ENCODE measurements around the gene MTCP1.

MTCP1 gene

GRCh38 chrX:155112171-155112570, 41.2 kb upstream of the MTCP1 start:
- H3K27me3 ChIP-seq (ENCODE audit: control insufficient read depth, low read length): no peaks in the 10 kb centered on the region
- TF ChIP-seq CTCF (IDR thresholded peaks at IDR 0.05; ENCODE audit: low read depth, low read length, poor library complexity, severe bottlenecking) (no peak), EZH2phosphoT487 (IDR thresholded peaks at IDR 0.05; ENCODE audit: borderline replicate concordance, low read length) (no peak)
- no peaks in the 10 kb centered on the region for H3F3A ChIP-seq (ENCODE audit: control insufficient read depth, insufficient read depth)
- no peaks in the 10 kb centered on the region for H3K9me2 ChIP-seq (replicated peaks; ENCODE audit: control insufficient read depth, low read length)
- H3K4me2 ChIP-seq (ENCODE audit: low read length): no peak overlapping the region
- no peaks in the 10 kb centered on the region for H4K20me1 ChIP-seq (ENCODE audit: control insufficient read depth, insufficient read depth, low read depth, low read length)
- no peaks in the 10 kb centered on the region for H3K79me2 ChIP-seq (ENCODE audit: control insufficient read depth, low read length)
- no peak overlapping the region for H3K4me3 ChIP-seq (ENCODE audit: low read length)
- peaks cover 22% of the 10 kb centered on the region for H3K36me3 ChIP-seq (ENCODE audit: control insufficient read depth, low read length)
- H3K9me3 ChIP-seq (ENCODE audit: control insufficient read depth, insufficient read depth, low read length): no peaks in the 10 kb centered on the region
- no peak overlapping the region for H3K27ac ChIP-seq (ENCODE audit: low read depth, low read length)
- no peaks in the 10 kb centered on the region for H3K4me1 ChIP-seq (ENCODE audit: control insufficient read depth, low read length)

- no peaks in the 10 kb centered on the region for H3K79me2 ChIP-seq (ENCODE audit: control insufficient read depth, low read length)
- no peaks in the 10 kb centered on the region for H3F3A ChIP-seq (ENCODE audit: control insufficient read depth, insufficient read depth)
- no peaks in the 10 kb centered on the region for H4K20me1 ChIP-seq (ENCODE audit: control insufficient read depth, insufficient read depth, low read depth, low read length)
- no peaks in the 10 kb centered on the region for H3K9me3 ChIP-seq (ENCODE audit: control insufficient read depth, insufficient read depth, low read length)
- TF ChIP-seq EZH2phosphoT487 (IDR thresholded peaks at IDR 0.05; ENCODE audit: borderline replicate concordance, low read length): no peak
- no peak for TF ChIP-seq CTCF (IDR thresholded peaks at IDR 0.05; ENCODE audit: low read depth, low read length, poor library complexity, severe bottlenecking)
- H3K4me3 ChIP-seq (ENCODE audit: low read length): no peak overlapping the region
- no peak overlapping the region for H3K27ac ChIP-seq (ENCODE audit: low read depth, low read length)
- no peaks in the 10 kb centered on the region for H3K27me3 ChIP-seq (ENCODE audit: control insufficient read depth, low read length)
- no peak overlapping the region for H3K4me2 ChIP-seq (ENCODE audit: low read length)
- no peaks in the 10 kb centered on the region for H3K9me2 ChIP-seq (replicated peaks; ENCODE audit: control insufficient read depth, low read length)
- no peaks in the 10 kb centered on the region for H3K4me1 ChIP-seq (ENCODE audit: control insufficient read depth, low read length)
- H3K36me3 ChIP-seq (ENCODE audit: control insufficient read depth, low read length): peaks cover 22% of the 10 kb centered on the region
These were observed 37.5 kb upstream of the MTCP1 start for GRCh38 chrX:155108427-155108826.

- TF ChIP-seq EZH2phosphoT487 (IDR thresholded peaks at IDR 0.05; ENCODE audit: borderline replicate concordance, low read length) (no peak), CTCF (IDR thresholded peaks at IDR 0.05; ENCODE audit: low read depth, low read length, poor library complexity, severe bottlenecking) (no peak)
These were observed 35.0 kb upstream of the MTCP1 start for GRCh38 chrX:155105919-155106318.

More at GRCh38 chrX:155105919-155106318, 35.0 kb upstream of the MTCP1 start:
- Histone ChIP-seq H3K36me3 (ENCODE audit: control insufficient read depth, low read length) (peaks cover 20% of the 10 kb centered on the region), H3K27me3 (ENCODE audit: control insufficient read depth, low read length) (no peaks in the 10 kb centered on the region), H3K79me2 (ENCODE audit: control insufficient read depth, low read length) (no peaks in the 10 kb centered on the region), H3K4me1 (ENCODE audit: control insufficient read depth, low read length) (no peaks in the 10 kb centered on the region), H3K4me2 (ENCODE audit: low read length) (no peak overlapping the region), H3K4me3 (ENCODE audit: low read length) (no peak overlapping the region), H3F3A (ENCODE audit: control insufficient read depth, insufficient read depth) (no peaks in the 10 kb centered on the region), H3K9me2 (replicated peaks; ENCODE audit: control insufficient read depth, low read length) (no peaks in the 10 kb centered on the region), H3K9me3 (ENCODE audit: control insufficient read depth, insufficient read depth, low read length) (no peaks in the 10 kb centered on the region), H3K27ac (ENCODE audit: low read depth, low read length) (no peak overlapping the region), H4K20me1 (ENCODE audit: control insufficient read depth, insufficient read depth, low read depth, low read length) (no peaks in the 10 kb centered on the region)
